Peyer's patch (tissue), 4 donors: Measurements from ENCODE around the gene TTC39C.

Experiments
- CTCF ChIP-seq, 6 experiments: fragments of 450-650 bp in 4 of 6; fragments of 200-600 bp in 2 of 6; sonication (generic) in 1 of 6; IDR thresholded peaks; one replicate each; pipeline ENCODE4 v1.5.1; 2017 to 2019; ENCODE audit warnings: antibody characterized with exemption in 6 of 6, mild to moderate bottlenecking in 3 of 6, moderate library complexity in 1 of 6
- POLR2A ChIP-seq, 2 donors: fragments of 450-650 bp; IDR thresholded peaks; one replicate each; pipeline ENCODE4 v1.5.1; 2017; ENCODE audit warnings: antibody characterized with exemption in 2 of 2, mild to moderate bottlenecking in 2 of 2, moderate library complexity in 2 of 2

- TF ChIP-seq CTCF (IDR thresholded peaks at IDR 0.05) (no peak), POLR2A (IDR thresholded peaks at IDR 0.05) (no peak)
Observed at GRCh38 chr18:23986600-23987359, 27.8 kb upstream of the TTC39C start.
